Inferior parietal cortex (tissue), 1 donor: ENCODE measurements around the gene ITGAD.
"Not testable (repeated sequence)": the region's sequence is repeated elsewhere in the genome, so short reads cannot be mapped to it uniquely, and the experiment has no call there.

ENCODE experiments used
- DNase-seq: peaks from one replicate; pipeline ENCODE4 v3.0.0-alpha.2; 2016; ENCODE audit errors: extremely low spot score

ITGAD gene

DNA sequence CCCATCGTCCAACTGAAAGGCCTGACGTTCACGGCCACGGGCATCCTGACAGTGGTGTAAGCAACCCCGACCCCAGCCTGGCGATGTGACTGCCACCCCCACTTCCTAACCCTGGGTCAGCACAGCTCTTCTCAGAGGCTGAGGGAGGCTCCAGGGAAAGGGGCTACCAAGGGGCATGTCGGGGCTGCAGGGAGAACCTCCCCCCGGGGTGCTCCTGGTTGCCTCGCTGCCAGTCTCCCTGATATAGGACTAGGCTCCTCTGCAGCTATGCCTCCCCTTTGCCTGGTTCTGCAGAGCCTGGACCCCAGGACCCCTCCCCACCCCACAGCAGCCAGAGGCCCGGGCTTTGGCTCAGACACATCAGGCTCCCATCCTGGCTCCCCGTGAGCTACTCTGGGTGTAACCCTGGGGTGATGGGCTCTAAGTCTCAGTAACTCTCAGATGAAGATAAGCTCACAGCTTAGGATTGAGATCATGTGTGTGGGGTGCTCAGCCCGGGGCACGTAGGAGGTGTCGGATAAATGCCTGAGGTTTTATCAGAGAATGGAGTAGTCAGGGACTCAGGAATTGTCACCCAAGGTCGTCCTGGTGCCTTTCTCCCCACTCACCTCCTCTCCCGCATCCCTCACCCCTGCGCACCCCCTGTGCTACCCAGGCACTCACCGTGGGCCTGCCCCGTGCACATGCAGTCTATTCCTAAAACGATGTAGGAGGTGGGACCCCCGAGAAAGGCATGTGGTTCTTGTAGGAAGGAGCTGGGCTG, 10.6 kb downstream of the ITGAD start:
- DNase-seq, result no peak

DNA sequence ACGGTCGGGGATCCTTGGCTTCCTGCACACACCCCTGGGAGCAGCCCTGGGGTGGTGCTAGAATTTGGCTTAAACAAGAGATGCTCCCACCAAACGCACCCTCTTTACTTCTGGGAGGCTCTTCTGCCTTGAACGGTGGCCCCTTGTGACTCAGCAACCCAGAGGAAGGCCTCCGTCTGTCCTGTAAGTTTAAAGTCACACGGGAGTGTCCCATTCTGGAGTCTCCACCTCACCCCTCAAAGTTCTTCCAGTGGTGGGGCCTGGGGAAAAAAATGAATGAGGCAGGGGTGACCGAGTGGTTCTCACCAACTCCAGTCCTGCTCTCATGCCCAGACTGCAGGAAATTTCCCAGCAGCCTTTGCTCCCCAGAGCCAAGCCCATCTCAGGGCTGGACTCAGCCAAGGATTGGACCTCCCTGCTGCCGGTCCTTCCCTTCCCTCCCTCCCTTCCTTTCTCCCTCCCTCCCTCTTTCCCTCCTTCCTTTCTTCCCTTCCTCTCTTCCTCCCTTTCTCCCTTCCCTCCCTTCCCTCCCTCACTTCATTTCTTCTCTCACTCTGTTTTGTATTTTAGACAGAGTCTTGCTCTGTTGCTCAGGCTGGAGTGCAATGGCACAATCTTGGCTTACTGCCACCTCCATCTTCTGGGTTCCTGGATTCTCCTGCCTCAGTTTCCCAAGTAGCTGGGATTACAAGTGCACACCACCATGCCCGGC, 11.4 kb downstream of the ITGAD start:
- no peak for DNase-seq

DNA sequence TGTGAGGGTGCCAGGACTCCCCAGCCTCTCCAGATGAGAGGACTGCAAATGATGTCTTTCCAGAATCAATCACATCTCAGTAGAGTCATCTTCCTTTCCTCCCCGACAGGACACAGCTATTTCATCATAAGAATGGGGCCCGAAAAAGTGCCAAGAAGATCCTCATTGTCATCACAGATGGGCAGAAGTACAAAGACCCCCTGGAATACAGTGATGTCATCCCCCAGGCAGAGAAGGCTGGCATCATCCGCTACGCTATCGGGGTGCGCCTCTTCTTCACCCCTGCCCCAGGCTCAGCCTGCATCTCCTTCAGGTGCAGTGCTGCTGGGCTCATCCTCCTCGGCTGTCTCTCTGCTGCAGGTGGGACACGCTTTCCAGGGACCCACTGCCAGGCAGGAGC, 14.3 kb downstream of the ITGAD start:
- no peak for DNase-seq

GRCh38 chr16:31409433-31409832, 16.3 kb downstream of the ITGAD start:
- no peak for DNase-seq

GRCh38 chr16:31410082-31410481, 16.9 kb downstream of the ITGAD start:
- DNase-seq, result no peak

DNA sequence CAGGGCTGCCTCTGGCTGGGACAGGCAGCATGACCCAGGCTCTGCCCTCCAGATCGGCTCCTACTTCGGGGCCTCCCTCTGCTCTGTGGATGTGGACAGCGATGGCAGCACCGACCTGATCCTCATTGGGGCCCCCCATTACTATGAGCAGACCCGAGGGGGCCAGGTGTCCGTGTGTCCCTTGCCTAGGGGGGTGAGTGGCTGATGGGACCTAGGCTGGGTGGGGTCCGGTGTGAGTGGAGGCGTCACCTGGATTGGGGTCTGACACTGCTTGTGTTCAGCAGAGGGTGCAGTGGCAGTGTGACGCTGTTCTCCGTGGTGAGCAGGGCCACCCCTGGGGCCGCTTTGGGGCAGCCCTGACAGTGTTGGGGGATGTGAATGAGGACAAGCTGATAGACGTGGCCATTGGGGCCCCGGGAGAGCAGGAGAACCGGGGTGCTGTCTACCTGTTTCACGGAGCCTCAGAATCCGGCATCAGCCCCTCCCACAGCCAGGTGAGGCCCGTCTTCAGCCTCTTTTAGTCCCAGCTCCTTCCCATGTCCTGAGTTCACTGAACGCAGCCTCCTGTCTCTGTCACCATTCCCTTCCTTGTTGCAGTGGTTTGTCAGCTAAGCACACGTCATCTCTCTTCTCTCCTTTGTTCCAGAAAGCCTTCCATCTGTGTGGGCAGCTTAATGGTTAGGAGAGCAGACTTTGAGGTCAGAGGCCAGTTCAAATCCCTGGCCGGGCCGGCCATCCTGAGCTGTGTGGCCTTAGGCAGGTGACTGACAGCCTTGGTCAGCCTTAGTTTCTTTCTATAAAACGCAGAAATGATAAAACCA, 18.1 kb downstream of the ITGAD start:
- no peak for DNase-seq

GRCh38 chr16:31412750-31413149, 19.6 kb downstream of the ITGAD start:
- DNase-seq, result no peak

DNA sequence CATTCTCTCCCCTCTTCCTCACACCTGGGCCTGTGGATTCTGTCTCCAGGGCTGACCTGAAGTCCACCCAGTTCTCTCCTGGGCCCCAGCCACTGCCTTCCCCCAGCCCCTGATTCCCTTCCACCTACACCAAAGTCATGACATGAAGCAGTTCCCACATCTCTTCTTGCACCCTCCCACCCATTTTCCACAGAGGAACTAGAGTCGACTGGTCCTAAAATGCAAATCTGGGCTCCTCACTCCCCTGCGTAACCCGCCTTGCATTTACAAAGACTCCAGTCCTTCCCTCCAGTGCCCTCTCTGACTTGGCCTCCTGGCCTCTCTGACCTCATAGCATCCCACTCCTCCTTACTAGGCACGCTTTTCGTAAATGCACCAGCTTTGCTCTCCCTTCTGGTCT, 20.2 kb downstream of the ITGAD start:
- no peak for DNase-seq

- DNase-seq, result no peak
These were observed 20.8 kb downstream of the ITGAD start for GRCh38 chr16:31413943-31414342.

DNA sequence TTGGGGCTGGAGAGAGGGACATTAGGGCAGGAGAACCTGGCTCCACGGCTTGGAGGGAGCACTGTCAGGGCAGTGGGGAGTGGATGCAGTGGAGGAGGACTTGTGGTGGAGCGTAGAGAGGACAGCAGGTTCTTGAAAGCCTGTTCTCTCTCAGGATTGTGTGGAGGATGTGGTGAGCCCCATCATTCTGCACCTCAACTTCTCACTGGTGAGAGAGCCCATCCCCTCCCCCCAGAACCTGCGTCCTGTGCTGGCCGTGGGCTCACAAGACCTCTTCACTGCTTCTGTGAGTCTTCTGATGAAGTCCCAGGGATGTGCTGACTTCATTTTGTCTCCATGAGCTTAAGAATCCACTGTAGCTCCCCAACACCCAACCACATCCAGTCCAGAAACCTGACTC, 21.6 kb downstream of the ITGAD start:
- no peak for DNase-seq

DNA sequence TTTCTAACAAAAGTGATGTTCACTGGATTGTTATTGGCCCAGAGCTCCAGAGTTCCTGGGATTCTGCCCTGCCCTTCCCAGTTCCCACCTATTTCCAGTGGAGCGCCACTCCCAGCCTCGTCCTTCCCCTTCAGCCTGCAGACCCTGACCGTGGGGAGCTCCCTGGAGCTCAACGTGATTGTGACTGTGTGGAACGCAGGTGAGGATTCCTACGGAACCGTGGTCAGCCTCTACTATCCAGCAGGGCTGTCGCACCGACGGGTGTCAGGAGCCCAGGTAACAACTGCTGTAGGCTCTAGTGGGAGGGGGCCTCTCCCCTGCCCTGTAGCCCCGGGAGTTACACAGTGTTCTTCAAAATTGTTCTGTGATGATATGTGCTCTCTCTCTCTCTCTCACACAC, 23.2 kb downstream of the ITGAD start:
- no peak for DNase-seq

DNA sequence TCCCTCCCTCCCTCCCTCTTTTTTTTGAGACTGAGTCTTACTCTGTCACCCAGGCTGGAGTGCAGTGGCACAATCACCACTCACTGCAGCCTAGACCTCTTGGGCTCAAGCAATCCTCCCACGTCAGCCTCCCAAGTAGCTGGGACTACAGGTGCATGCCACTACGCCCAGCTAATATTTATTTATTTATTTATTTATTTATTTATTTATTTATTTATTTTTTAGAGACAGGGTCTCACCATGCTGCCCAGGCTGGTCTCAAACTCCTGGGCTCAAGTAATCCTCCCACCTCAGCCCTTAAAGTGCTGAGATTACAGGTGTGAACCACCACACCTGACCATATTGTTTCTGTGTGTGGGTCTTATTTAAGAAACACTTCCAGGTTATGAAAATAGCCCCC, 23.9 kb downstream of the ITGAD start:
- not testable (repeated sequence) for DNase-seq

DNA sequence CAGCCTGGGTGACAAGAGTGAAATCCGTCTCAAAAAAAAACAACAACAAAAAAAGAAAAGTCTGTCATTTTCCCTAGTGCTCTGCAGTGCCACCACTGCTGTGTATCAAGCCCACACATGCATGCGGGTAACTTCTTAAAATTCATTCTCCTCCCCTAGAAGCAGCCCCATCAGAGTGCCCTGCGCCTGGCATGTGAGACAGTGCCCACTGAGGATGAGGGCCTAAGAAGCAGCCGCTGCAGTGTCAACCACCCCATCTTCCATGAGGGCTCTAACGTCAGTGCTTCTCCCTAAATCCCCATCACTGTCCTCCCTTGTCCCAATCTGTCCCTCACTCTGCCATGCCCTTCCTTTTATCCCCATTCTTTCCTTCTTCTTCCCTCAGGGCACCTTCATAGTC, 24.8 kb downstream of the ITGAD start:
- DNase-seq, result no peak

DNA sequence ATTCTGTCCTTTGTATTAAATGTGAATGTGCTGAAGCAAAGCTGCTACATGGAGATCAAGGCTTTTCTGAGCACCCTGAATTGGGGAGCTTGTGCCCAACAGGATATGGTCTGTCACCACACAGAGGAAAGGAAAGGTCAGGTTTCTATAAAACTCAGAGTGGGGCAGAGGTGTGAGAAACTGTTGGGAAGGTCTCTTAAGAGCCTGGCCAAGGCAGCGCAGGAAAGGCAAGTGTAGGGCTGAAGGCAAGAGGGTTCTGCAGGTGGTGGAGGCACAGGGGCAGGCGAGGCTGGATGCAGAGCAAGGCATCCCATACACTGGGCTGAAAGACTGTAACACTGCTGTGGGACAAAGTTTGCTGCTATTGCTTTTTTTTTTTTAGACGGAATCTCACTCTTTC, 26.9 kb downstream of the ITGAD start:
- DNase-seq, result no peak

- DNase-seq, result no peak
These were observed 28.5 kb downstream of the ITGAD start for GRCh38 chr16:31421587-31421986.

- no peak for DNase-seq
These were observed 30.1 kb downstream of the ITGAD start for GRCh38 chr16:31423241-31423640.

GRCh38 chr16:31423801-31424200, 30.7 kb downstream of the ITGAD start:
- DNase-seq, result no peak

DNA sequence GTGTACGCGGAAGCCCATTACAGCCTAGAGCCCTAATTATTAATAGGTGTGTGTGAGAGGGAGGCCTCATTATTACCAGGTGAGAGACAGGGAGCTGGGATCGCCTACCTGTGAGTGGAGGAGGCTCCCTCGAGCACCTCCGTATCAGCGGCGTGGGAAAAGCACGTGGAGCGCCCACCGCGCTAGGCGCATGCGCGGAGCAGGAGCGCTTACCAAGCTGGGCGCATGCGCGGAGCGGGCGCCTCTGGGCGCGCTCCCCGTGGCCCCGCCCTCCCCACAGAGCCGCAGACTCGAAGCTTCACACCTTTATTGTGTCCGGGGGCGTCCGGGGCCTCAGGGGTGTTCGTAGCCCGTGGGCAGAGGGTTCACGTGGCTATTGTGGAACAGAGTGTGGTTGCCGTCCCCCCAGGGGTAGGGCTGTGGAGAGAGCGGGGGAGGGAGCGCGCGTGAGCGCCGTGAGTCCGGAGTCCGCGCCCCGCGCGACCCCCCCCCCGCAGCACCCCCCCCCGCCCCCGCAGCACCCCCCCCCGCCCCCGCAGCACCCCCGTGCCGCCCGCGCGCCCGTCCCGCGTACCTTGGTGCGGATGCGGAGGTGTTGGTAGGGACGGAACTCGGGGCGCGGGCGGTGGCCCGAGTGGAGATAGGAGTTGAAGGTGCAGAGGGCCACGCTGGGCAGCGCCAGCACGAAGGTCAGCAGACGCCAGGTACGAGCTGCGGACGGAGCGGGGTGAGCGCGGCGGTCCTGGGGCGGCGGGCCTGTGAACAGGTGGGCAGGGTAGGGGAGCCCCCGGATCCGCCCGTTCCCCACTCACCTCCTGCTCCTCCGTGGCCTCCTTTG, 34.5 kb downstream of the ITGAD start:
- peak; percentile 63 for DNase-seq

GRCh38 chr16:31428279-31428597, 35.1 kb downstream of the ITGAD start, which contains the start of gene COX6A2:
Gene COX6A2 (minus strand): TSS chr16:31428360. CDS start chr16:31428325, 35 bp downstream.
- no peak for DNase-seq

DNA sequence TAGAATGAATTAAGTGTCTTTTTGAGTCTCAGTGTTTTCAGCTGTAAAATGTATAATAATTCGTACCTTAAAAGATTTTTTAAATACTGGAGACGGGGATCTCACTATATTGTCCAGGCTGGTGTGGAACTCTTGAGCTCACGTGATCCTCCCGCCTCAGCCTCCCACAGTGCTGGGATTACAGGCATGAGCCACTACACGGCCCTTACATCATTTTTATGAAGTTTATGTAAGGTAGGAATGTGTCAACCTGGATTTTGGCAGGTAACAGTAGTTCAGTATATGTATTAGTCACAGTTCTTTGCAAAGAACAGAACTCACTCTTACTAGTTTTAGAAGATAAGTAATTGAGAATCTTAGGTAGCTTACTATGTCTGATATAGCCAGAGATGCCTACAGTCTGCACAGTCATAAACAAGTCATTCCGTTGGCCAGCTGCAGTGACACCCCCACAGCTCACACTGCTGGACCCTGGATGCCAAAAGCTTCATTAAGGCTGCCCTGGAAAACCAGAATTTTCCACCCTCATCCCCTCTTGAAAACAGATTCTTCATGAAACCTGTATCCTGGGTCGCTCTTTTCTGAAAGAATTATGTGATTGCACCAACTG, 35.6 kb downstream of the ITGAD start:
- DNase-seq, result no peak

DNA sequence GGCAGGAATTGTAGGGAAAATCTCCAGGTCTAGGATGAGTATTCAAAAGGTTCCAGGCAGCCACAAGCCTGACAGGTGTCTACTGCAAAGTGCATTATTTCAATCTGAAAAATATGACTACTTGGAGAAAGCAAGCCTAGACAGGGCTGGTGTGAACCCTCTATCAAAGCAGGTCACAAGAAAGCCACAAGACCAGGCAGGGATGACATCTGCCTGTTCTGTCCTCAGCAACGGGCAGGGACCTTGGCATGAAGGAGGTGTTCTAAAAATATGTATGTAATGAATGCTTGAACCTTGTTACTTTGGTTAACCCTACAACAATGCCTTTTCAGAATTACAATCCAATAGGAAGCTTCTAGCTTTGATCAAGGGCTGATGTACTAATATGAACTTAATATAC, 36.2 kb downstream of the ITGAD start:
- no peak for DNase-seq
